HG02970 (cell line): ENCODE data around the gene TXNDC8.

Source experiments
- ATAC-seq: cut with Tn5 transposase; IDR thresholded peaks from one replicate; pipeline ENCODE4 v1.9.1; 2021; ENCODE audit warnings: mild to moderate bottlenecking, moderate library complexity, moderate number of reproducible peaks; ENCODE audit not compliant: unreplicated experiment, low FRiP score

The TXNDC8 gene

DNA sequence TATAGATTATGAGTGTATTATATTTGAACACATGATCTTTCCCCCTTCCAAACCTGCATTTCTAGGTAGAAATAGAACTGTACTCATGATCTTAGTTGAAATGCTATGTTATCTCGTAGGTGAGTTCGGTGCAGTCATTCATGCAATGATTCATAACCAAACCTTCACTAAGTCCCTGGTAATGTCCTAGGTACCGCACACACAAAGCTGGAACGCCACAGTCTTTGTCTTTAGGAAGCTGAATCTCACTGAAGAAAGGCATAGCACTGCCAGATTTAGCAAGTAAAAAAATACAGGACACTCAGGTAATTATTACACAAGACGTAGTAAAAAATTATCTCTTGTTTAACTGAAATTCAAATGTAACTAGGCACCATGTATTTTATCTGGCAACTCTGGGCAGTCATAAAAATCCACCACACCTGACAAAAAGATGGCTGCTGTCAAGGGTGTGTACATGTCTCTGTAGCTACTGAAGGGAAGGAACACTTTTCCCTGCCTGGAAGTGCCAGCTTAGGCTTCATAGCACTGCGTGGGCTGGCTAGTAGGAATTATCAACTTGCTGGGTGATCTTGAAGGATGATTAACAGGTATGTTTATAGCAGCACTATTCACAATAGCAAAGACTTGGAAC is 53.3 kb downstream of the TXNDC8 start:
- no peak for ATAC-seq

DNA sequence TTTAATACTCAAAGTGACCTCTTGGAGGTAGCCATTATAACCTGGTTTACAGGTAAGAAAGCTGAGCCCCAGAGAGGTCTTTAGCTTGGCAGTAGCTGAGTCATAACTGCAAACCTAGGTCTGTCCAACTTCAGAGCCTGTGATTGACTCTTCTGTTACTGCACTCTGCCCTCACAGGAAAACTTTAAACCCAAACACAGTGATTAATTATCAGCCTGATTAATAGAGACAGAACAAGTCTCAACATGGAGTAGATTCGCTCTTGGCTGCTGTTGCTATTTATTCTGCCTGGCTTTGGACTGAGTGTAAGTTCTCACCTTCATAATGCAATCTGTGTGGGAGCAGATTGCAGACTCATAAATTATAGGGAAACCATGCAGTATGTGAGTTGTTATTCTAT is 53.9 kb downstream of the TXNDC8 start:
- no peak for ATAC-seq

DNA sequence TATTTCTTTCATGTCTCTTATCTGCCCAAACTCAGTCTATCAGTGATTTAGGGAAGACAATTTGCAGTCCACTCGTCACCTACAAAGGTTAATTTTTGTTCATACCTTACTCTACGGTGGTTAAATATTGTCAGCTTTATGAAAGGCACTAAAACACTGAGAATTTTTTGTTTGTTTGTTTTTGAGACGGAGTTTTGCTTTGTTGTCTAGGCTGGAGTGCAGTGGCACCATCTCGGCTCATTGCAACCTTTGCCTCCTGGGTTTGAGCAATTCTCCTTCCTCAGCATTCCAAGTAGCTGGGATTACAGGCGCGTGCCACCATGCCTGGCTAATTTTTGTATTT is 55.0 kb downstream of the TXNDC8 start:
- no peak for ATAC-seq

DNA sequence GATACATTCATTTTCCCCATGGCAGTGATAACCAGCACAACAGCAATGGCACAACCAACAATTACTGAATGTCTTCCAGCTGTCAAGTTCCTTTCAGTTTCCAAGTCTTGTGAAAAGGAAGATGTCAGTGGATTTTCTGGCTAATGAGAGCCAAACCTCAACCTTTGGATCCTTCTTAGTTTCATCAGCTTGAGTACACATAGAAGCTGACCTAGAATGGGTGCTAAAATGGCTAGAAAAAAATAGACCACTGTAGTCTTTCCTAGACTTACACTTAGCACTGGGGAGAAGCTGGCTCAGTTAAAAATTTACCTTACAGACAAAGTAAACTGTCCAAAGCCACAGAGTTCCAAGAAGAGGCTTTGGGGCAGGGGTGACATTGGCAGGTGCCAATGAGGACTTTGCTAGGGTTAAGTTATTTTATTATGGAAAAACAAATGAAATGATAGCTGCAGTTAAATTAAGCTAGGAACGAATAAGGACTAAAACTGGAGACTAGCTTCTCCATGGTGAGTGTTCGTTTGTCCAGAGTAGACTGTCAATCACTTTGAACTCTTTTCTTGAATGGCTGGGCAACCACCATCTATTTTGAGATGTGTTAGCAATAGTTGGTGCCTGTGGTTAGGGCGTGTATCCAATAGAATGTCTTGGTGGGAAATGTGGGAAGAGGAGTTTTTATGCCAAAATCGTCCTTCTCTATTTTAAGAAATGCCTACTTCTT is 55.5 kb downstream of the TXNDC8 start:
- no peak for ATAC-seq

DNA sequence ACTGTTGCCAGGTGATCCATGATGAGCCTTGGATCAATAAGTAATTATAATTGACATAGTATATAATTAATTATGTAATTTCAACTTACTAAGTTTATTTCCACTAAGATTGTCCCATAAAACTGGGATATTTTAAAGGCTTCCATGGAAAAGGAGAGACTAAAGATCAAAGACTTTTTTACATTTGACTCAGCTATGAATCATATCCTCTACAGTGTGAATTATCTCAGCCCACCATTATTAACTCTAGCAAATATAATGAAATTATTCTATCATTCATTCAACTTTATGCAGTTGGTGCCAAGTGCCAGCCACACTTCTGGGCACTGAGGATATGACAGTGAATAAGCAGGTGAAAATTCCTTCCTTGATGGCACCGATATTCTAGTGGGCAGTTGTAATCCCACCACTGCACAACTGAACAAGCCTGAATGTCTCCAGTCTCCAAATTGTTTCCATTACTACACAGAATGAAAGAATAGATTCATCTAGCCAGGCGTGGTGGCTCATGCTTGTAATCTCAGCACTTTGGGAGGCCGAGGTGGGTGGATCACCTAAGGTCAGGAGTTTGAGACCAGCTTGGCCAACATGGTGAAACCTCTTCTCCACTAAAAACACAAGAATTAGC is 59.5 kb downstream of the TXNDC8 start:
- no peak for ATAC-seq

DNA sequence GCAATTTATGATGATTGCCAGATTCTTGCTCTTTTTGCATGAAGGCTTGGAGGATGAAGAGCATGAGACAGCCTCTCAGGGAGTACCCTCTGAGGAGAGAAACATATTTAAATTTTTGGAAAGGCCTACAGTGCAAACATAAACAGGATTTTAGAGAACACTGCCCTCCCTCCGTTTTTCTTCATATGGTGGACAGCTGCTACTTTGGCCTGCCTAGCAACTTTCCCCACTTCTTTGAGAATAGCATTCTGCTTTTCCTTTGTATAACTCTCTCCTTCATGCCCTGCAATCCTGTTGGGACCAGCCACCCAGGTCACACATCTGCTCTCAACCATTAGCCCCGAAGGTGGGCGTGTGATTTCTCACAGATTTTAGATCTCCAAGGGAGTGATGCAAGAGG is 60.9 kb downstream of the TXNDC8 start:
- no peak for ATAC-seq

DNA sequence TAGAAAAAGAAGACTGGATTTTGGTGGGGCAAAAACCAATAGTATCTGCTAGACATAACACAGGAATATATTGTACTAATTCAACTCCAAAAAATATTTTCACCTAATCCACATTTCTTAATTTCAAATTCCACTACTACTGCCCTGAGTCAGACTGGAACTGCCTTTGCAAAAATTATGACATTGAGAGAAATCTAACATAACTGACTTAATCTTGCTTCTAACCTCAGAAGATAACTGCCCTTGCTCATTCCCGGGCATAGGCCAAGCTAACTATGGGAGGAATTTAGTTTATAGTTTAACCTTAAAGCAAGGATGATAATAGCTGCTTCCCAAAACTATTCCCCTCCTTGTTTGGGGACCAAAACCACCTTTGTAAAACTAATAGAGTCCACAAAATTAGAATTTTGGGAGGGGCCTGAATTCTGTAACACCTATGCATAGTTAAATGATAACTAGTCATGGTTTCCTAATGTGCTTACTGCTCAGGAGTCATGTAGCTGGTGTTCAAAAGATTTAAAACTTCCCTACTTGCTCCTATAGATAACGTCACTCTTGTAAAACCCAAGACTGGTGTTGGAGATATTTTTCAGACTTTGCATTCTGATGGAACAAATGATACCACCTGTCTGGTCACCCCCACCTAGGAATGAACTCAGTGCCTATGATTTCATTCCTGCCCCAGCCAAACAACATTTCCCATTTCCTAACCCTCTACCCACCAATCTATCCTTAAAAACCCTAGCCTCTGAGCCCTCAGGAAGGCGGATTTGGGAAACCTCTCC is 67.3 kb downstream of the TXNDC8 start:
- ATAC-seq: no peak

DNA sequence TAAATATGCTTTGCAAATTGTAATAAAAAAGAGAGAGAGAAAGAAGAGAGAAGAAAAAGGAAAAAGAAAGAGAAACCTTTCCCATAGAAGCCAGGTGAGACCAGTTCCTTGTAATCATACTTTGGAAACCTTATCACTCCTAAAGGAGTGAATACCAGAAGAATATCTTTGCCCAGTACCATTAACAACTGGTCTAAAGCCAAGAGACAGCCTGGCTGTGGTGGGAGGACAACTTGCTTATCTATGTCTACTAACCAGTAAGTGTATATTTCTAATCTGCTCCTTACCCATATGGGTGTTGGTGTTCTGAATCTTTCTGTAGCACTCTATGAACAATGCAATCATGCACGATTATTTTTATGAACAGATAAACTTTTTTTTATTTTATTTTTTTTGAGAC is 70.9 kb downstream of the TXNDC8 start:
- no peak for ATAC-seq

DNA sequence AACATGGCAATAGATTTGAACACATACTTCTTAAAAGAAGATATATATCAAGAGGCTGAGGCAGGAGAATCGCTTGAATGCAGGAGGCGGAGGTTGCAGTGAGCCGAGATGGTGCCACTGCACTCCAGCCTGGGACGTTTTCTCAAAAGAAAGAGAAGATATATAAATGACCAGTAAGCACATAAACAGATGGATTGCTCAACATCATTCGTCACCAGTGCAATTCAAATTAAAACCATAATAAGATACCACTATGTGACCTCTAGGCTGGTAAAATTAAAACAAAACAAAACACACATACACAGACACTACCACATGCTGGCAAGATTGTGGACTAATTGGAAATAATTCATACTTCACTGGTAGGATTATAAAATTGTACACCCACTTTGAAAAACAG is 76.0 kb downstream of the TXNDC8 start:
- no peak for ATAC-seq

DNA sequence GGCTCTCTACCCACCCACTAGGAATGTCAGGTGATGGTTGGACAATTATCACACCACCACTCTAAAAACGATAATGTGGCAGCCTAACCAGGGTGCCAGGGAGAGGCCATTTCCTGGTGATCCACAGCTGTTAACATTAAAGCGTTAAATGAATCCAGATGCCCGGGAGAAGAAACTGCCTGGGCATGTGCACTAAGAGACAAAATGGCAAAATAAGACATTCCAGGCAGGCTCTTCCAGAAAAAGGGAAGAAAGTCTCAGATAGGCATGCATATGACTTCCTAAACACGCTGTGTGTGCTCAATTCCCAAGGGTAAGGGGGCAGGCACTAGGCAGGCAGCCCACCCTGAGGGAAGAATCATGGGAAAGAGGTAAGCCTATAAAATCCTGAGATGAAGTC is 76.8 kb downstream of the TXNDC8 start:
- no peak for ATAC-seq

DNA sequence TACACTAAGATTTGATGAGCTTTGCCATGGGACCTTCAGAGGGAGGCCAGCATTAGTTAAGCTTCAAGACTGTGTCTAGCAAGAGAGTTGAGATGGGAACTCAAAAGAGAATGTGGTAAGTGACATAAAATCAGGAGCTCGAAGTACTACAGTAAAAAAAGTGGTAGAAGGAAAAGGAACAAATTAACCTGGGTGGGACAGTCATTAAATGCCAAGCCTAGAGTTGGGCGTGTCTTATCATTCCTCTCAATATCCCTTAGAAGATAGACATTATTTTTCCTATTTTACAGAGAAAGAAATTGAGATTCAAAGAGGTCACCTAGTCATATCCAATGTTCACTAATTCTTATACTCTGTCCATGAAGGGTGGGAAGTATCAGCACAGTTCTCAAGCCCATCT is 78.1 kb downstream of the TXNDC8 start:
- ATAC-seq: no peak

DNA sequence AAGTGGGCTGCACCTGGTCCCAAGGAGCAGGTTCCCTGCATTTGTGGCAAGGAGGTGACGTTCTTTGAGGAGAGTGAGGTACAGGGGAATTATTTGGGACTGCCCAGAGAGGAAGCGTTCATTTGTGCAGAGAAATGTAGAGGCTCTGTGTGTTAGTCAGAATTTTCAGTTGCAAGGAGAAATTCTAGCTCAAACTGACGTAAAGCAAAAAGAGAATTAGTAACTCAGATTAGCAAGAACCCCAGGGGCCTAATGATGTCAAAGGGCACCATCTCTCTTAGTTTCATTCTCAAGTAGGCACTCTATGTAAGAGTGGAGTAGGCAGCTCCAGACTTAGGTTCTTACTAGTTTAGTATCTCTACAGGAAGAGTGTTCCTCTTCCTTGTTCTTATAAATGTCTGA is 79.0 kb downstream of the TXNDC8 start:
- no peak for ATAC-seq

DNA sequence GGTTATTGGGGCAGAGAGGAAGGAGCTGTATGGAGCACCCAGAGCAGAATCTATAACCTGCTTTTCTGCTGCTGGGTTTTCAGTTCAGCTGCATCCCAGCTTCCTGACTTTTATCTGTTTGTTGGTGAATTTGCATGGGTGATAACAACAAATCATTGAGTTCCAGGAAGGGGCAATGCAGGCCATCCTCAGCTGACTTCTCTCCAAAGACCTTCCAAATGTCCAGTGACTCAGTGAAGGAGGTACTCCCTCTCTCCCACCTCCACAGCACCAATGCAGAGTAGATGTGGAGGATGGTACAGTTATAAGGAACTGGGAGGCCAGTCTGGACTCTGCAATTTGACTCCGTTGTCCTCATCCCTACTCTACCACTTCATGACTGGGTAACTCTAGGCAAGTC is 79.7 kb downstream of the TXNDC8 start:
- ATAC-seq: no peak

DNA sequence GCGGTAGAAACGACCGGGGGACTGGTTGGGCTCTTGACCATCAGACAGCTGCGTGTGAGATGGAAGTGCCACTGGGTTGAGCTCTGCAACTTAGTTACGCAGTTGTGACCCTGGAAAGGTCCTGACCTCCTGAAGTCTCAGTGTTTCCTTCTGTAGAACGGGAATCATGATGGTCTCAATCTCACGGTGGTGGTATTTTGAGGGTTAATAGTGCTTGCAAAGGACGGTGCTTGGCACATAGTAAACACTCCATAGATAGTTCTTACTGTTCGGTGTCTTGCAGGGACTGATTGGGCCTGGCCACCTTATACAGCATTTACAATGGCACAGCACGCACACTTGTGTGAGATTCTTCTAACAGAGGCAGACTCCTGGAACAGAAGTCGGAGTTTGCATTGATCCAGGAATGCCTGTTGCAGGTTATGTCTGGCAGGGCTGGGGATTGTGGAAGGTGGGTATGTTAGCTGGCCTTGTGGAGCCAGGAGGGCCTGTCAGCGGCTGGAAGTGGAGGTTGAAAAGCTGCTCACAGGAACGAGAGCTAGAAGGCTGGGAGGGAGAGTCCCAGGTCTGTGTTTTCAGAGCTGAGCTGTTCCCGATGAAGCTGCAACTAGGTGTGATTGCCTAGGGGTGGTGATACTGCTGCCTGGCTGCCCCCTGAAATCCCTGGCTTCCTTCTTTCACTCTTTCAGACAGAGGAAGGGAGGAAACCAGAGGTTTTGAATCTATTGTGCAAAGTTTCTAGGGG is 80.4 kb downstream of the TXNDC8 start:
- ATAC-seq: peak; percentile 0

DNA sequence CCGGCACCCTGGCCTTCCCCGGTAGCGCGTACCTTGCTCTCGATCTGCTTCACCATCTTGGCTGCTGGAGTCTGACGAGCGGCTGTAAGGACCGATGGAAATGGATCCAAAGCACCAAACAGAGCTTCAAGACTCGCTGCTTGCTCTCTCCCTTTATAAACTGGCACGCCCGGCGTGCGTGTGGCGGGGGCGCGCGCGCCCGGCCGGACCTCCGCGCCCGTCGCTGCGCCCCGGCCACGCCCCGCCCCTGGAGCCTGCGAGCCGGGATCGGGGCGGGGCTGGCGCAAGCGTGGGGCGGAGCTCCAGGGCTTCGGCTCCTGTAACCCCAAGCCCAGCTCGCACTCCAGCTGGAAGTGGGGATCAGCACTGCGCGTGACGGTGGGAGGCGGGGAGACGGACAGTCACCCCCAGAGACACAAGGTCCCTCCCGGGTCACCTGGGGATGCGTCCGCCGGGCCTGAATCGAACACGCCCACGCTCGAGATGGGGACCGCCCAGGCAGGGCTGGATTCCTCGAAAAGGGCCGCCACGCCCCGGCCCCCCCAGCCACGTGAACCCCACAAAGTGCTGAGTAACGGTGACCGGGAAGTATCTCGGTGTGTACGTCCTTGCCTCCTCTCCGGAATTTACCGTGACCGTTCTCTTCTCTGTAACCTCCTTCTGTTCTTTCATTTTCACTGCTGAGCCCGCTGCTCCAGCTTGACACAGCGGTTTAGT is 81.1 kb downstream of the TXNDC8 start, which contains the start of gene TXN:
Gene TXN, minus strand, starts transcription at position 128 of the 717 bp plus-strand sequence. Its CDS starts 72 bp downstream, at position 56.
- ATAC-seq: peak; percentile 67

DNA sequence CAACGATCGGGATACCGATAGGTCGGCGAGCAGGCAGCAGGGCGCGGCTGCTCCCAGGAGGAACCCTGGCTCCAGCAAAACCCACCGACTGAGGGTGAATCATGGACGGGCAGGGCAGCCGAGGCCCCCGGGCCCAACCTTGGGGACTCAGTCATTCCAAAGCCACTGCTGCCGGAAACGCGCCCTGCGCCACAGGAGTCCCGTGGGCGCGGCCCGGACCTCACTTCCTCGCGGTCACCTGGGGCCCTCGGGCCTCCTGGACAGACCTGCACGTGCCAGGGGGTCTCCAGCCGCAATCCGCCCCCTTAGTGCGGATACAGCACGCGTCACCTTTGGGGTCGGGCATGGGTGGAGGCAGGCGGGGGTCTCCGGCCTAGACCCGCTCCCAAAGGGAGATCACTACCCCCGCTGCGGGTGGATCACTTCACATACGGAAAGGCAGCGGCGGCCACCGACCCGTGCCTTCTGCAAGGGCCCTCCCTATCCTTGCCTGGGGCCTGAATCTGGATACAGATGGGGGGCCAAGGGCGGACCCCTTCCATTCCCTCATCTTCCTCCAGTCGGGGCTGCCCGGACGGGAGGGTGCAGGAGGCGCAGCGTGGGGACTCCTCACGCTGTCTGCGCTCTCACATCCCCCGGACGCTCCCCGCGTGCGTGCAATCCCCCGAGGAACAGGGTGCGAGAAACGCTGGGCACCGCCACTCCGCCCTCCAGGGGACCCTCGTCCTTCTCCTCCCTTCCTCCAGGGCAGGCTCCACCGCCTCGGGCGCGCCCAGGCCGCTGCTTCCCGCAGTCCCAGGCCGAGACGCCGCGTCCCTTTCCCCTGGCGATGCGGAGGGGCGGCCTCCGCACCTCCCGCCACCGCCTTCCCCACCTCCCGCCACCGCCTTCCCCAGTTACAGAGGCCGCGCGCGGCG is 81.9 kb downstream of the TXNDC8 start:
- ATAC-seq: peak; percentile 14

DNA sequence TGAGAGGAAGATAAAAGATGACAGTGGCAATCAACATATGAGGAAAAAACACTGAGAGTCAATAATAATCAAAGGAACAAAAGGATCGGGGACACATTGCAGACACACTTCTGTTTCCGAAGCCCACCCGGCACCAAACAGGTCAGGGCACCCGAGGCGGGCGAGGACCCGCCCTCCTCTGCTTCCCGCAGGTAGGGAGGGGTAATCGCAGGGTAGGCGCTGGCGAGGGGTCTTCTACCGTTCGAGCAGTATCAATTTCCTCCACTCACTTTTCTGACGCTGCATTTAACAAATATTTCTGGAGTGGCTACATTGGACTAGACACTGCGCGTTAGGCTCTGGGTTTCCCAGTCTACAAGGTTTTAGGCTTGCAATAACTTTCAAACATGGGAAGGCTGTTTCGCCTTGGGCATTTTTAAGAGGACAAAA is 82.6 kb downstream of the TXNDC8 start:
- ATAC-seq: no peak

DNA sequence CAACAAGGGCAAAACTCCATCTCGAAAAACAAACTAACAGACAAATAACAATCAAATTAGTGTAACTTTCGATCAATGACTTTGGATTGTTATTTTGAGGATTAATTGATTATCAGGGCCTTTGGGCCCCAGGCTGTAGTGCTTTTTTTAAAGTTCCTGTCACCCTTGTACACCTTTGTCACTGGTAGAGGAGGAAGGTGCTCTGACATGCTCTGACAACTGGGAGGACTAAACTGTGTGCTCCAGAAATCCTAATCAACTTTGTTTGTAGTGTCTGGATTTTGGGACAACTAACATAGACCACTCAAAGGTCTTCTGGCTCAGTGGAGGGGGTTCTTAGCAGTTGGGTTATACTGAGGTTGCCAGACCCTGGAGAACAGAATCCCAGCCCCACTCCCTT is 83.2 kb downstream of the TXNDC8 start:
- ATAC-seq: no peak
